SU-DHL-6 (cell line): Measurements from ENCODE around the gene SDF2L1.

ENCODE experiments used
- H2AFZ ChIP-seq: fragments of 200-600 bp; sonication (generic); 2 replicates; pipeline ENCODE4 v1.6.1; 2014; ENCODE audit warnings: low read depth, mild to moderate bottlenecking, moderate library complexity, mixed read lengths, antibody characterized with exemption, low read length; ENCODE audit not compliant: severe bottlenecking
- H3F3A ChIP-seq: fragments of 200-600 bp; shearing (Covaris generic); 2 replicates; pipeline ENCODE4 v1.6.0; 2016; ENCODE audit warnings: antibody characterized with exemption, mild to moderate bottlenecking; ENCODE audit not compliant: insufficient read depth
- H3K27ac ChIP-seq: fragments of 200-600 bp; sonication (generic); 2 replicates; pipeline ENCODE4 v1.5.1; 2016; ENCODE audit warnings: low read depth, mild to moderate bottlenecking, low read length, moderate library complexity, mixed read lengths
- H3K27me3 ChIP-seq: fragments of 200-600 bp; sonication (generic), shearing (Covaris generic); 2 replicates; pipeline ENCODE4 v1.6.0; 2014; ENCODE audit warnings: mild to moderate bottlenecking, low read length
- H3K36me3 ChIP-seq: fragments of 200-600 bp; sonication (generic); 2 replicates; pipeline ENCODE4 v1.6.1; 2014; ENCODE audit warnings: mild to moderate bottlenecking, low read length, mixed read lengths
- H3K4me2 ChIP-seq: fragments of 300-600, 200-600 bp; shearing (Covaris generic), sonication (generic); 2 replicates; pipeline ENCODE4 v1.6.0; 2014; ENCODE audit warnings: low read length, low read depth, mild to moderate bottlenecking; ENCODE audit not compliant: poor library complexity, severe bottlenecking
- H3K4me3 ChIP-seq: fragments of 200-600 bp; sonication (generic); 2 replicates; pipeline ENCODE4 v1.5.1; 2014; ENCODE audit warnings: antibody characterized with exemption, low read length, mild to moderate bottlenecking, mixed read lengths; ENCODE audit not compliant: insufficient read depth, poor library complexity, severe bottlenecking
- H3K79me2 ChIP-seq: fragments of 200-600 bp; sonication (generic); 2 replicates; pipeline ENCODE4 v1.6.1; 2014; ENCODE audit warnings: mild to moderate bottlenecking, low read length, moderate library complexity; ENCODE audit not compliant: insufficient read depth
- H3K9ac ChIP-seq: fragments of 200-600 bp; sonication (generic); 2 replicates; pipeline ENCODE4 v1.7.0; 2014; ENCODE audit warnings: mild to moderate bottlenecking, low read length
- H3K9me2 ChIP-seq: fragments of 200-600 bp; sonication (generic); replicated peaks from 2 replicates; pipeline ENCODE4 v1.6.1; 2014; ENCODE audit warnings: low read length; ENCODE audit not compliant: insufficient read depth
- H3K9me3 ChIP-seq: fragments of 200-600 bp; sonication (generic); 2 replicates; pipeline ENCODE4 v1.6.1; 2014; ENCODE audit warnings: low read length, mixed read lengths; ENCODE audit not compliant: insufficient read depth
- H4K20me1 ChIP-seq: fragments of 200-600 bp; sonication (generic); 2 replicates; pipeline ENCODE4 v1.6.1; 2014; ENCODE audit warnings: low read depth, mild to moderate bottlenecking, antibody characterized with exemption, low read length, moderate library complexity, mixed read lengths
- CTCF ChIP-seq: fragments of 200-600 bp; sonication (generic); IDR thresholded peaks from one replicate; pipeline ENCODE4 v1.5.1; 2017; ENCODE audit warnings: antibody characterized with exemption, mild to moderate bottlenecking, low read length, moderate library complexity; ENCODE audit not compliant: insufficient read depth, poor library complexity, severe bottlenecking
- EZH2phosphoT487 ChIP-seq: fragments of 200-600 bp; sonication (generic), shearing (Covaris generic); conservative IDR thresholded peaks from 2 replicates; pipeline ENCODE4 v1.6.1; 2018; ENCODE audit warnings: mild to moderate bottlenecking, antibody characterized with exemption, low read length, moderate library complexity, mixed read lengths

SDF2L1 gene

GRCh38 chr22:21621025-21621424, 21.1 kb upstream of the SDF2L1 start:
- H3K9ac ChIP-seq: no peak overlapping the region
- no peaks in the 10 kb centered on the region for H3K36me3 ChIP-seq
- H3K27me3 ChIP-seq: no peaks in the 10 kb centered on the region
- H3K9me2 ChIP-seq: no peaks in the 10 kb centered on the region
- no peak overlapping the region for H3K4me2 ChIP-seq
- no peak for TF ChIP-seq CTCF
- TF ChIP-seq EZH2phosphoT487: no peak
- H3K27ac ChIP-seq: no peak overlapping the region
- no peak overlapping the region for H2AFZ ChIP-seq
- H4K20me1 ChIP-seq: no peaks in the 10 kb centered on the region
- no peaks in the 10 kb centered on the region for H3K9me3 ChIP-seq
- no peak overlapping the region for H3K4me3 ChIP-seq
- peaks cover 13% of the 10 kb centered on the region for H3F3A ChIP-seq
- peaks cover 15% of the 10 kb centered on the region; the same call in 1 of the 2 replicates for H3K79me2 ChIP-seq

GRCh38 chr22:21622011-21622918, 19.8 kb upstream of the SDF2L1 start:
- Histone ChIP-seq H3K4me2 (no peak overlapping the region), H3K79me2 (peaks cover 13% of the 10 kb centered on the region; the same call in 1 of the 2 replicates), H3K9me2 (no peaks in the 10 kb centered on the region), H3K4me3 (no peak overlapping the region), H4K20me1 (no peaks in the 10 kb centered on the region), H3K9ac (no peak overlapping the region), H3K27me3 (no peaks in the 10 kb centered on the region), H3K27ac (no peak overlapping the region), H3K9me3 (no peaks in the 10 kb centered on the region), H3F3A (peaks cover 18% of the 10 kb centered on the region), H2AFZ (no peak overlapping the region), H3K36me3 (no peaks in the 10 kb centered on the region)
- TF ChIP-seq CTCF: no peak
- no peak for TF ChIP-seq EZH2phosphoT487

GRCh38 chr22:21622919-21623647, 19.0 kb upstream of the SDF2L1 start:
- H3K27me3 ChIP-seq: no peaks in the 10 kb centered on the region
- H3K4me2 ChIP-seq: no peak overlapping the region
- H3K9ac ChIP-seq: no peak overlapping the region
- H3K27ac ChIP-seq: no peak overlapping the region
- H2AFZ ChIP-seq: no peak overlapping the region
- no peaks in the 10 kb centered on the region for H4K20me1 ChIP-seq
- H3K9me3 ChIP-seq: no peaks in the 10 kb centered on the region
- H3K4me3 ChIP-seq: no peak overlapping the region
- peaks cover 10% of the 10 kb centered on the region; the same call in 1 of the 2 replicates for H3K79me2 ChIP-seq
- no peaks in the 10 kb centered on the region for H3K36me3 ChIP-seq
- TF ChIP-seq CTCF (no peak), EZH2phosphoT487 (no peak)
- no peaks in the 10 kb centered on the region for H3K9me2 ChIP-seq
- H3F3A ChIP-seq: peaks cover 18% of the 10 kb centered on the region
